ENCODE data around the gene ATF6.

DNA sequence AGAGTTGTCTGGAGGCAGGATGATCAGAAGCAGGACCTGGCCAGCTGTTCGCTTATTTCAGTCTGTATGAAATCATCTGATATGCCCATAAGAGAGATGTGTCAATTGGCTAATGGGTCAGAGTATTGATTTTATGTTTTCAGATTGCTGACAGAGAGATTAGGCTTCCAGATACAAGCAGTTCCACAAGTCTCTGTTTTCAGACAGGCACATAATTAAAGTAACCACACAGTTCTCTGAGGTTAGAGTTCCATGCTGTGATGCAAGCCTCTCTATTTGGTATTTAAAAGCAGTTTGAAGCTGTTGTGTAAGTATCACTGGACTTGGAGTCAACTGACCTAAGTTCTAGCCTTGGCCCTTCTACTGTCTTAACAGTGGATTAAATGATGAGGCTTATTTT lies 50.1 kb downstream of the ATF6 start:
- TF ChIP-seq, protein P1, sequence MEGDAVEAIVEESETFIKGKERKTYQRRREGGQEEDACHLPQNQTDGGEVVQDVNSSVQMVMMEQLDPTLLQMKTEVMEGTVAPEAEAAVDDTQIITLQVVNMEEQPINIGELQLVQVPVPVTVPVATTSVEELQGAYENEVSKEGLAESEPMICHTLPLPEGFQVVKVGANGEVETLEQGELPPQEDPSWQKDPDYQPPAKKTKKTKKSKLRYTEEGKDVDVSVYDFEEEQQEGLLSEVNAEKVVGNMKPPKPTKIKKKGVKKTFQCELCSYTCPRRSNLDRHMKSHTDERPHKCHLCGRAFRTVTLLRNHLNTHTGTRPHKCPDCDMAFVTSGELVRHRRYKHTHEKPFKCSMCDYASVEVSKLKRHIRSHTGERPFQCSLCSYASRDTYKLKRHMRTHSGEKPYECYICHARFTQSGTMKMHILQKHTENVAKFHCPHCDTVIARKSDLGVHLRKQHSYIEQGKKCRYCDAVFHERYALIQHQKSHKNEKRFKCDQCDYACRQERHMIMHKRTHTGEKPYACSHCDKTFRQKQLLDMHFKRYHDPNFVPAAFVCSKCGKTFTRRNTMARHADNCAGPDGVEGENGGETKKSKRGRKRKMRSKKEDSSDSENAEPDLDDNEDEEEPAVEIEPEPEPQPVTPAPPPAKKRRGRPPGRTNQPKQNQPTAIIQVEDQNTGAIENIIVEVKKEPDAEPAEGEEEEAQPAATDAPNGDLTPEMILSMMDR (IDR thresholded peaks at IDR 0.05; ENCODE audit: extremely low read depth in 1 of 2, insufficient read depth in 1 of 2, low read depth in 1 of 2, low read length in 2 of 2): no peak
- TF ChIP-seq, protein P2, sequence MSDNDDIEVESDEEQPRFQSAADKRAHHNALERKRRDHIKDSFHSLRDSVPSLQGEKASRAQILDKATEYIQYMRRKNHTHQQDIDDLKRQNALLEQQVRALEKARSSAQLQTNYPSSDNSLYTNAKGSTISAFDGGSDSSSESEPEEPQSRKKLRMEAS (IDR thresholded peaks at IDR 0.05; ENCODE audit: insufficient read depth, insufficient read length): no peak
- TF ChIP-seq EZH2 (IDR thresholded peaks at IDR 0.05; ENCODE audit: borderline replicate concordance, low read depth, low read length, severe bottlenecking): no peak
- TF ChIP-seq FOS (IDR thresholded peaks at IDR 0.05; ENCODE audit: borderline replicate concordance, insufficient read depth, low read length): no peak
- no peak for TF ChIP-seq GATA2 (IDR thresholded peaks at IDR 0.05; ENCODE audit: insufficient read depth, insufficient read length, low read depth, low read length)
- TF ChIP-seq POLR2AphosphoS5 (IDR thresholded peaks at IDR 0.05; ENCODE audit: insufficient read depth, low read depth, low read length): no peak
- TF ChIP-seq POLR2A (IDR thresholded peaks at IDR 0.05; ENCODE audit: low read depth, low read length): no peak
- no peak for TF ChIP-seq MYC (IDR thresholded peaks at IDR 0.05; ENCODE audit: low read depth, low read length)

Data from endothelial cell of umbilical vein (primary cell).